Measurements from ENCODE around the gene DOK1.

The DOK1 gene

DNA sequence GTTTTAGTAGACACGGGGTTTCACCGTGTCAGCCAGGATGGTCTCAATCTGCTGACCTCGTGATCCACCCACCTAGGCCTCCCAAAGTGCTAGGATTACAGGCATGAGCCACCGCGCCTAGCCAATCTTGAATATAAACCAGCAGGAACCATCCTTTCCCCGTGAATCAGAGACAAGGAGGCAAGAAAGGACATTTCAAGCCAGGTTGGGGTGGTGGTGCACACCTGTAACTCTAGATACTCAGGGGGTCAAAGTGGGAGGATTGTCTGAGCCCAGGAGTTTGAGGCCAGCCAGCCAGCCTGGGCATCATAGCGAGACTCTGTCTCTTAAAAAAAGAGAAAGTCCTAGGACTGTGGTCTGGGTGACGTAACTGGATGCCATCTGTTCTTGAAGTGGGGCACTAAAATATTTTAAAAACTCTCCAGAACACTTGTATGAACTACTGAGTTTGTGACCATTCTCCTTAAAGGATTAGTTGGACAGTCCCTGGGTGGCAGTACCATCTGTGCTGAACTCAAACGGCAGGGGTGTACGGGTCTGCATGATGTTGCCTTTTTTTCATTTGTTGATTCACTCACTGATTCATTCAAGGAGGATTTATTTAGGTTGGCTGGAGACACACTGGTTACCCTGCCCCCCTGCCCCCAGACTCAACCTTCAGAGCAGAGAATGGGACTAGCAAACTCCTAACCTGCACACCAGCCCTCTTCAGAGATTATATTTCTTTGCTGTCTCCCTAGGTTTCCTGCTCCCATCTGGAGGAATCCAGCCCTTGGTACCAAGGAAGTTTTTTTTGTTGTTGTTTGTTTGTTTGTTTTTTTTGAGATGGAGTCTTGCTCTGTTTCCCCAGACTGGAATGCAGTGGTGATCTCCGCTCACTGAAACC is 43.2 kb upstream of the DOK1 start:
- no peak for DNase-seq (ENCODE audit: low read depth)
- no peak overlapping the region for H3K4me3 ChIP-seq (replicated peaks; ENCODE audit: low read depth, low read length)
- TF ChIP-seq, protein P1, sequence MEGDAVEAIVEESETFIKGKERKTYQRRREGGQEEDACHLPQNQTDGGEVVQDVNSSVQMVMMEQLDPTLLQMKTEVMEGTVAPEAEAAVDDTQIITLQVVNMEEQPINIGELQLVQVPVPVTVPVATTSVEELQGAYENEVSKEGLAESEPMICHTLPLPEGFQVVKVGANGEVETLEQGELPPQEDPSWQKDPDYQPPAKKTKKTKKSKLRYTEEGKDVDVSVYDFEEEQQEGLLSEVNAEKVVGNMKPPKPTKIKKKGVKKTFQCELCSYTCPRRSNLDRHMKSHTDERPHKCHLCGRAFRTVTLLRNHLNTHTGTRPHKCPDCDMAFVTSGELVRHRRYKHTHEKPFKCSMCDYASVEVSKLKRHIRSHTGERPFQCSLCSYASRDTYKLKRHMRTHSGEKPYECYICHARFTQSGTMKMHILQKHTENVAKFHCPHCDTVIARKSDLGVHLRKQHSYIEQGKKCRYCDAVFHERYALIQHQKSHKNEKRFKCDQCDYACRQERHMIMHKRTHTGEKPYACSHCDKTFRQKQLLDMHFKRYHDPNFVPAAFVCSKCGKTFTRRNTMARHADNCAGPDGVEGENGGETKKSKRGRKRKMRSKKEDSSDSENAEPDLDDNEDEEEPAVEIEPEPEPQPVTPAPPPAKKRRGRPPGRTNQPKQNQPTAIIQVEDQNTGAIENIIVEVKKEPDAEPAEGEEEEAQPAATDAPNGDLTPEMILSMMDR (IDR thresholded peaks at IDR 0.05; ENCODE audit: low read length, missing control alignments), result no peak

DNA sequence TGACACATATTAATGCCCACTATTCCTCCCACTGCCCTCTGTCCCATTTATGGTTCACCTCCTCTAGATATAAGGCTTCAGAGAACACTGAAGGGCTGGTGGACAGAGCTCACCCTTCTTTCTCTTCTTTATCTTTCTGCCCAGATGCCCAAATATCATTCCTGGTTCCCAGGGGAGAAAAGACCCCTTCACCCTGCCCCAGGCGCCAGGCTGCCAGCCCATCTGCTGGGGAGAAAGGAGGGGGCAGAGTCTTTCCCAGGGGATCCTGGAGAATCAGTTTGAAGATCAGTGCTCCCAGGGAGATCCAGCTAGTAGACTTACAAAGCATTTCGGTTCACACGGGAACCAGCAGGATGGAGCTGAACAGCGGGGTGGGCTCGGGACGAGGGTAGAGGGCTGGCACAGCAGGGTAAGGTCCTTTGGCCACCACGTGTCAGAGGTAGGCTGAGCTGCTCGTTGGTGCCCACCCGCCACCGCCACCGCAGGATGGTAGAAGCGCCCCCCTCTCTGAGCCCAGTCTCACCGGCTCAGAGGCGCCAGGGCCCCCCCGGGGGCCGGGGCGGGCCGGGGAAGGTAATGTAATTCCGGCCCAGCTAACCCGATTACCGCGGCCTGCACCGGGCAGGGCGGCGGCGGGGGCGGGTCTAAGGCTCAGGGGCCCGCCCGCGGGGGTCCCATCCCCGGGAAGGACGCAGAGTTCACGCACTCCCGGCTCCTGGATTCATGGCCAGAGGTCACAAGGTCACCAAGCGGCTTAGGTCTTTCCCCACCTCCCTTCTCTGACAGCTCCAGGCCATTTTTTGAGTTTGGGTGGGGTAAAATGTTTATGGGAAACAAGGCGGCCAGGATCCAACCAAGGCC is 41.5 kb upstream of the DOK1 start:
- no peak overlapping the region for H3K4me3 ChIP-seq (replicated peaks; ENCODE audit: low read depth, low read length)
- TF ChIP-seq, protein P1 (IDR thresholded peaks at IDR 0.05; ENCODE audit: low read length, missing control alignments), result no peak
- no peak for DNase-seq (ENCODE audit: low read depth)

DNA sequence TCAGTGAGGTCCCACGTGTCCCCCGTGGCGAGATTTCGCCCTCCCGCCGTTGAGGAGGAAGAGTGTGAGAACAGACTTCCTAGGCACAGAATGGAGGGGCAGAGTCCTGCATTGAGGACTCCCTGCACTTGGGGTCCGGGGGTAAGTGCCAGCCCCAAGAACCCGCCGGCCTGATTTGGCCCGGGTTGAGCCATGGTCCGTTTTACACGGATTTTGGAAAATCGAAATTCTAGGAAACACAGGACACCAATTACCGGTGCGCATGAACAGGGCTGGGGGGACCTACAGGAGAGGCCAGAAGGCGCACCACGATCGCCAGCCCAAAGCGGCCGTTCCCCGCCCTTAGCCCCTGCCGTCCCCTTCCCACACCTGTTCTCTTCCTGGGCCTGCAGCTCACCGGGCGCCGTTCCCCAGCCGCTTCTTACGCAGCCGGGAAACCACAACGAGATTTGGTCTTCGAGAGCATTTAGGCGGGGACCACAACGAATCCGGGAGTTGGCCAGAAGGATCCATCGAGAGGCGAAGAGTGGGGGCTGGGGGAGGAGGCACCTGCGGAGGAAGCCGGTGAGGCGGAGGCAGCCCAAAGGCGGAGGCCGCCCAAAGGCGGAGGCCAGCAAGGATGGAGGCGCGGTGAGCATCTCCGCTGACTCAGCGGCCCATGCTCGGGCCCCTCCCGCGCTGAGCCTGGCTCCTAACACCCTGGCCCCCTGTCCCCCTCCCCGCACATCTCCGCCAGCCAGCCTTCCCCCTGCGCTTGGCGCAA is 40.7 kb upstream of the DOK1 start:
- TF ChIP-seq, protein P1 (IDR thresholded peaks at IDR 0.05; ENCODE audit: low read length, missing control alignments), result no peak
- H3K4me3 ChIP-seq (replicated peaks; ENCODE audit: low read depth, low read length), result no peak overlapping the region
- no peak for DNase-seq (ENCODE audit: low read depth)

DNA sequence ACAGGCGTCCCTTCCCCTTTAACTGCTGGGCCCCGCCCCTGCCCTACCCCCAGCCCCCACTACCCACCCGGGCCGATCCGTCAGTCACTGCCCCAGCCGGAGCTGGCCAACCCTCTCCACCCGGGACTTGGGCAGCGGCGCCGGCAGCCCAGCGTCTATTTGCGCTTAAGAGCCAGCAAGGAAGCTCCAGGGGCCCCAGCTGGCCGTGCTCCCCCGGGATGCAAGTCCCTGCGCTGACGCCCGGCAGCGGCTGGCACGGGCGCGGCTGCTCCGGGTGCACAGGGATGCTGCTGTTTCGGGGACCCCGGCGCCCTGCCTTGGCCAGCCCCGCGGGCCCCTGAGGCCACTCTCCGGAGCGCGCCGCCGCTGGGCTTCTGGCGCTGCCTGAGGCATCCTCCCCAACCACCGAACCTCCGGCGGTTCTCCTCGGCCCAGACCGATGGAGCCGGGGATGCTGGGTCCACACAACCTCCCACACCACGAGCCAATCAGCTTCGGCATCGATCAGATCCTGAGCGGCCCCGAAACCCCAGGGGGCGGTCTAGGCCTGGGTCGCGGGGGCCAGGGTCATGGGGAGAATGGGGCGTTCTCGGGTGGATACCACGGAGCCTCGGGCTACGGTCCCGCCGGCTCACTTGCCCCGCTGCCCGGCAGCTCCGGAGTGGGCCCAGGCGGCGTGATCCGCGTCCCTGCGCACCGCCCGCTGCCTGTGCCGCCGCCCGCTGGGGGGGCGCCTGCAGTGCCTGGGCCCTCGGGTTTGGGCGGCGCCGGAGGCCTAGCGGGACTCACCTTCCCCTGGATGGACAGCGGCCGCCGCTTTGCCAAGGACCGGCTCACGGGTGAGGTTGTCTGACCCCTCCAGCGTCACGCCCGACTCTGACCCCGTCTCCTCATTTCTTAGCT is 39.9 kb upstream of the DOK1 start, which contains the start of gene TLX2:
Gene TLX2 (plus strand): TSS at position 83 of the 903 bp plus-strand sequence. CDS start 357 bp downstream, at position 440.
- no peak within 1 kb of the TSS for H3K4me3 ChIP-seq (replicated peaks; ENCODE audit: low read depth, low read length)
- TF ChIP-seq, protein P1 (IDR thresholded peaks at IDR 0.05; ENCODE audit: low read length, missing control alignments), result no peak
- no peak for DNase-seq (ENCODE audit: low read depth)

DNA sequence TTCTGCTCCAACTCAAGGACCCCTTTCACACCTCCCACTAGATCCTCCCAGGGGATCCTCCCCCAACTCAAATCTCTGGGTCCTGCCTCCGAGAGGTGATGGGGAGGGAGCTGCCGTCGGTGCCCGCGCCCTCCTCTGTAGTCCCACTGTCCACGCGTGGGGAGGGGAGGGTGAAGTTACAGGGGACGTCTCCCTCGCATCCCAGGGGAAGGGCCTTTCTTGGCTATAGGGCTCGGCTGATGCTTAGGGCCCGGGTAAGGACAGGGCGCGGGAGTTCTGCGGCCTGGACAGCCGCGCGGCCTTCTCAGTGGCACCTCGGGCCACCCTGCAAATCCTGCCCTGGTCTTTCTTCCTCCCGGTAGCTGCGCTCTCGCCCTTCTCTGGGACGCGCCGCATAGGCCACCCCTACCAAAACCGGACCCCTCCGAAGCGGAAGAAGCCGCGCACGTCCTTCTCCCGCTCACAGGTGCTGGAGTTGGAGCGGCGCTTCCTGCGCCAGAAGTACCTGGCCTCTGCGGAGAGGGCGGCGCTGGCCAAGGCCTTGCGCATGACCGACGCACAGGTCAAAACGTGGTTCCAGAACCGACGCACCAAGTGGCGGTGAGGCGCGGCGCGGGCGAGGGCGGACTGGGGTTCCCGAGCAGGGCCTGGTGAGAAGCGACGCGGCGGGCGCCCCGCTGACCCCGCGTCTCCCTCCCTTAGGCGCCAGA is 39.1 kb upstream of the DOK1 start:
- no peak overlapping the region for H3K4me3 ChIP-seq (replicated peaks; ENCODE audit: low read depth, low read length)
- DNase-seq (ENCODE audit: low read depth), result no peak
- TF ChIP-seq, protein P1 (IDR thresholded peaks at IDR 0.05; ENCODE audit: low read length, missing control alignments), result no peak
